IMR-90 (cell line): ENCODE data around the gene PAM. TPM values are rescaled to one million over a fixed set of nuclear protein-coding genes. Genes with fewer than 3 reads are reported as not detected.

Experiments
- ATAC-seq: fragments of 200-7000 bp; cut with Tn5 transposase; 2 replicates; pipeline ENCODE4 v1.9.1; 2020; ENCODE audit warnings: low read depth, mild to moderate bottlenecking, moderate library complexity
- BruUV-seq: library from RNA; stranded (reverse); fragments of 400-500 nt; replicated peaks from 2 replicates; lab custom pipeline; 2021; lab: Mats Ljungman, UMichigan
- CTCF ChIA-PET: fragments of 300-600 bp; formaldehyde crosslinking; extraction: SDS; loops from one replicate; lab custom pipeline; 2021; ENCODE audit warnings: antibody characterized with exemption; lab: Yijun Ruan, JAX
- POLR2A ChIA-PET: fragments of 300-600 bp; sonication (Branson Sonifier 250); formaldehyde crosslinking; loops from one replicate; lab custom pipeline; 2022; ENCODE audit warnings: antibody characterized with exemption; ENCODE audit not compliant: unreplicated experiment; lab: Charles Lee
- DNase-seq: peaks from one replicate; pipeline ENCODE4 v3.0.0; 2013
- H2AFZ ChIP-seq: replicated peaks from 2 replicates; pipeline ENCODE3; 2013; ENCODE audit warnings: low read length, mild to moderate bottlenecking; ENCODE audit not compliant: poor library complexity
- H2AK5ac ChIP-seq: 2 replicates; pipeline ENCODE4 v1.6.1; 2013; ENCODE audit warnings: low read depth, low read length, inconsistent platforms
- H2AK9ac ChIP-seq: replicated peaks from 2 replicates; pipeline ENCODE3; 2013; ENCODE audit warnings: mild to moderate bottlenecking, low read depth, low read length, moderate library complexity; ENCODE audit not compliant: poor library complexity
- H2BK120ac ChIP-seq: 2 replicates; pipeline ENCODE4 v1.6.1; 2013; ENCODE audit warnings: low read depth, low read length, inconsistent platforms
- H2BK15ac ChIP-seq: 3 replicates; pipeline ENCODE4 v1.6.1; 2013; ENCODE audit warnings: low read depth, low read length, inconsistent platforms
- H2BK20ac ChIP-seq: 2 replicates; pipeline ENCODE4 v1.6.1; 2013; ENCODE audit warnings: low read depth, mild to moderate bottlenecking, inconsistent platforms, low read length, moderate library complexity
- H2BK5ac ChIP-seq: 2 replicates; pipeline ENCODE4 v1.6.1; 2013; ENCODE audit warnings: mild to moderate bottlenecking, low read depth, low read length, inconsistent platforms; ENCODE audit not compliant: poor library complexity, severe bottlenecking
- H3K14ac ChIP-seq: replicated peaks from 2 replicates; pipeline ENCODE4 v1.6.1; 2013; ENCODE audit warnings: low read depth, low read length, inconsistent platforms
- H3K18ac ChIP-seq: 2 replicates; pipeline ENCODE4 v1.6.1; 2013; ENCODE audit warnings: low read depth, low read length, control low read depth
- H3K23ac ChIP-seq: 2 replicates; pipeline ENCODE4 v1.6.1; 2013; ENCODE audit warnings: low read depth, low read length, inconsistent platforms
- H3K27ac ChIP-seq: 2 replicates; pipeline ENCODE4 v1.5.1; 2013; ENCODE audit warnings: mild to moderate bottlenecking, control low read depth, low read length; ENCODE audit not compliant: insufficient read depth
- H3K27me3 ChIP-seq: 2 replicates; pipeline ENCODE4 v1.6.1; 2013; ENCODE audit warnings: low read length; ENCODE audit not compliant: control insufficient read depth, insufficient read depth
- H3K36me3 ChIP-seq: 2 replicates; pipeline ENCODE4 v1.6.1; 2013; ENCODE audit warnings: low read length, mixed read lengths; ENCODE audit not compliant: control insufficient read depth, insufficient read depth
- H3K4ac ChIP-seq: 2 replicates; pipeline ENCODE4 v1.6.1; 2013; ENCODE audit warnings: low read depth, low read length, inconsistent platforms
- H3K4me1 ChIP-seq: 2 replicates; pipeline ENCODE4 v1.6.1; 2013; ENCODE audit warnings: low read length, mixed read lengths; ENCODE audit not compliant: control insufficient read depth, insufficient read depth
- H3K4me2 ChIP-seq: 2 replicates; pipeline ENCODE4 v1.6.1; 2013; ENCODE audit warnings: low read depth, mild to moderate bottlenecking, control low read depth, low read length, moderate library complexity
- H3K4me3 ChIP-seq: 2 replicates; pipeline ENCODE4 v1.5.1; 2013; ENCODE audit warnings: low read depth, mild to moderate bottlenecking, control low read depth, low read length, moderate library complexity; ENCODE audit not compliant: insufficient read depth
- H3K56ac ChIP-seq: 2 replicates; pipeline ENCODE4 v1.6.1; 2013; ENCODE audit warnings: low read length, inconsistent platforms; ENCODE audit not compliant: insufficient read depth; ENCODE audit errors: extremely low read depth
- H3K79me1 ChIP-seq, 2 experiments: 2 replicates each; pipeline ENCODE4 v1.6.1; 2013; ENCODE audit warnings: low read length in 2 of 2, inconsistent platforms in 1 of 2, low read depth in 1 of 2
- H3K9ac ChIP-seq: 2 replicates; pipeline ENCODE4 v1.6.1; 2013; ENCODE audit warnings: low read depth, low read length, control low read depth
- H3K9me1 ChIP-seq: 2 replicates; pipeline ENCODE4 v1.6.1; 2013; ENCODE audit warnings: low read length, inconsistent platforms; ENCODE audit not compliant: insufficient read depth
- H3K9me3 ChIP-seq: 2 replicates; pipeline ENCODE4 v1.6.1; 2013; ENCODE audit warnings: low read length; ENCODE audit not compliant: control insufficient read depth, insufficient read depth
- H4K20me1 ChIP-seq: 2 replicates; pipeline ENCODE4 v1.6.1; 2013; ENCODE audit warnings: low read length, inconsistent platforms; ENCODE audit not compliant: insufficient read depth
- H4K5ac ChIP-seq: 2 replicates; pipeline ENCODE4 v1.6.1; 2013; ENCODE audit warnings: mild to moderate bottlenecking, low read depth, low read length, control low read depth
- H4K8ac ChIP-seq, 2 experiments: 2 replicates each; pipeline ENCODE4 v1.6.1; 2013; ENCODE audit warnings: low read depth in 2 of 2, low read length in 2 of 2, control low read depth in 1 of 2, inconsistent platforms in 1 of 2
- H4K91ac ChIP-seq: 2 replicates; pipeline ENCODE4 v1.6.1; 2013; ENCODE audit warnings: low read depth, low read length, inconsistent platforms; ENCODE audit not compliant: insufficient read depth
- BHLHE40 ChIP-seq: fragments of 150-350 bp; IDR thresholded peaks from 2 replicates; pipeline ENCODE4 v1.6.1; 2016; ENCODE audit warnings: mild to moderate bottlenecking, low read depth, low read length
- CEBPB ChIP-seq: IDR thresholded peaks from 2 replicates; pipeline ENCODE4 v1.6.1; 2012; ENCODE audit warnings: low read depth, low read length, improper control_type of control experiment
- CHD1 ChIP-seq: IDR thresholded peaks from 2 replicates; pipeline ENCODE4 v1.6.1; 2012; ENCODE audit warnings: low read depth, low read length, improper control_type of control experiment
- FOS ChIP-seq: fragments of 150-350 bp; IDR thresholded peaks from 2 replicates; pipeline ENCODE4 v1.6.1; 2016; ENCODE audit warnings: low read depth, low read length
- MAFK ChIP-seq: IDR thresholded peaks from 2 replicates; pipeline ENCODE4 v1.6.1; 2012; ENCODE audit warnings: low read depth, low read length, improper control_type of control experiment
- MAZ ChIP-seq: IDR thresholded peaks from 2 replicates; pipeline ENCODE4 v1.6.1; 2012; ENCODE audit warnings: low read depth, mild to moderate bottlenecking, low read length, improper control_type of control experiment, moderate library complexity, borderline replicate concordance
- NFE2L2 ChIP-seq: fragments of 150-350 bp; IDR thresholded peaks from 2 replicates; pipeline ENCODE4 v1.6.1; 2016; ENCODE audit warnings: low read depth, mild to moderate bottlenecking, low read length
- RAD21 ChIP-seq: IDR thresholded peaks from 2 replicates; pipeline ENCODE4 v1.6.1; 2012; ENCODE audit warnings: low read length, improper control_type of control experiment
- RCOR1 ChIP-seq: IDR thresholded peaks from 2 replicates; pipeline ENCODE4 v1.6.1; 2012; ENCODE audit warnings: mild to moderate bottlenecking, low read length, improper control_type of control experiment; ENCODE audit not compliant: insufficient replicate concordance
- RFX5 ChIP-seq: IDR thresholded peaks from 2 replicates; pipeline ENCODE4 v1.8.0; 2012; ENCODE audit warnings: low read depth, mild to moderate bottlenecking, low read length, moderate library complexity
- dilution Hi-C: fragments of 300-500 bp; cut with HindIII; formaldehyde crosslinking; loops from one replicate; pipeline ENCODE4 v1.14.3; 2018; ENCODE audit warnings: low sequenced_read_pairs; ENCODE audit not compliant: unreplicated experiment
- in situ Hi-C: fragments of 300-500 bp; cut with MboI; formaldehyde crosslinking; loops from 3 replicates; pipeline ENCODE4 v1.14.3; 2019; ENCODE audit warnings: low sequenced_read_pairs, inconsistent platforms, mixed read lengths
- intact Hi-C: fragments of 100-400 bp; cut with micrococcal nuclease; formaldehyde crosslinking; loops from 2 replicates; pipeline ENCODE4 v1.10.0; 2022
- polyA plus RNA-seq, 3 experiments: library from polyadenylated mRNA; depleted of rRNA; stranded (reverse); fragments of >200 nt; gene quantifications; 2 replicates each; pipeline ENCODE4 v1.2.3, GENCODE V29; 2012; ENCODE audit warnings: low replicate concordance in 1 of 3
- total RNA-seq: library from RNA; depleted of rRNA; stranded (reverse); fragments of >200 nt; gene quantifications from 2 replicates; pipeline ENCODE4 v1.2.3, GENCODE V29; 2012

PAM gene
- total and polyA plus RNA-seq, 2 of the 4 experiments (the other 2 are of a cell fraction) = 115 to 179 TPM

DNA sequence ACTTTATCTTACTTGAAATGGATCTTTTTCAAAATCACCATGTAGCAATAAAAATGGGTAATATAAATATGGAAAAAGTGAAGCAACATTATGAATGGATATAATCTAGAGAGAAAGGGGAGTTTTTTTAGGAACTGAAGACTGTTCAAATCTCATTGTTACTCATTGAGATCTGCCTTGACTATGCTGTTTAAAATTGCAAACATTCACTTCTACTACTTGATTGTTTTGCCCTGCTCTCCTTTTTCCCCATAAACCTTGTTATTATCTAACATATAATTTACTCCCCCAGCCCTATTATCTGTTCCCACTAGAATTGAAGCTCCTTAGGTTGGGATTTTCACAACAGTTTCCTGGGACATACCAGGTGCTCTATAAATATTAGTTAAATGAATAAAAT lies 22.0 kb downstream of the PAM start:
- Histone ChIP-seq H4K91ac (no peak overlapping the region), H2AFZ (no peak overlapping the region), H2BK120ac (no peak overlapping the region), H3K56ac (no peak overlapping the region), H4K5ac (no peak overlapping the region), H3K27ac (no peak overlapping the region), H3K23ac (no peak overlapping the region), H3K9ac (no peak overlapping the region), H3K4me1 (no peaks in the 10 kb centered on the region; the same call in 1 of the 2 replicates), H4K8ac (no peak overlapping the region), H3K4me3 (no peak overlapping the region), H3K18ac (no peak overlapping the region), H3K79me1 (peaks cover 17 to 46% of the 10 kb centered on the region in 2 experiments), H2BK20ac (no peak overlapping the region), H2BK5ac (no peak overlapping the region), H3K9me3 (no peaks in the 10 kb centered on the region), H3K4ac (no peak overlapping the region), H3K14ac (no peak overlapping the region), H3K9me1 (no peaks in the 10 kb centered on the region), H3K36me3 (no peaks in the 10 kb centered on the region), H2AK9ac (no peak overlapping the region), H4K20me1 (peaks cover 25% of the 10 kb centered on the region), H2AK5ac (no peak overlapping the region), H2BK15ac (no peak overlapping the region), H3K27me3 (no peaks in the 10 kb centered on the region), H3K4me2 (no peak overlapping the region)
- CTCF ChIA-PET = no interaction called here
- DNase-seq (no peak), ATAC-seq (no peak)
- BruUV-seq = no TSS peak
- POLR2A ChIA-PET = no interaction called here
- dilution Hi-C loops (no loop called here), in situ Hi-C loops (loop anchor here (10.0 kb wide), 2 partner anchors 188 to 268 kb away; no protein-coding TSS in a partner anchor), intact Hi-C loops (loop anchor here (10.0 kb wide), 1 partner anchor 358 kb away; no protein-coding TSS in a partner anchor)
- TF ChIP-seq CHD1 = no peak
- TF ChIP-seq RAD21 = no peak
- no peak for TF ChIP-seq BHLHE40
- no peak for TF ChIP-seq RFX5
- no peak for TF ChIP-seq RCOR1
- TF ChIP-seq FOS = no peak
- no peak for TF ChIP-seq CEBPB
- TF ChIP-seq NFE2L2 = no peak
- TF ChIP-seq MAFK = no peak
- no peak for TF ChIP-seq MAZ
